ENCODE data around the gene ANP32B.
"Not testable (repeated sequence)": the region's sequence is repeated elsewhere in the genome, so short reads cannot be mapped to it uniquely, and the experiment has no call there.

Gene ANP32B

GRCh38 chr9:97994703-97995102 lies 11.6 kb downstream of the ANP32B start:
- DNase-seq, result no peak

- DNase-seq, result not testable (repeated sequence)
Measured at GRCh38 chr9:97996676-97997075, 13.5 kb downstream of the ANP32B start.

GRCh38 chr9:97997330-97998276 lies 14.5 kb downstream of the ANP32B start:
- DNase-seq, result no peak

- no peak for DNase-seq
Measured at GRCh38 chr9:98002808-98003207, 19.7 kb downstream of the ANP32B start.

- DNase-seq, result no peak
Measured at GRCh38 chr9:98006127-98006796, 23.1 kb downstream of the ANP32B start.

GRCh38 chr9:98007251-98007928 lies 24.2 kb downstream of the ANP32B start:
- DNase-seq, result no peak

GRCh38 chr9:98008764-98009163 lies 25.6 kb downstream of the ANP32B start:
- DNase-seq, result no peak

- no peak for DNase-seq
Measured at GRCh38 chr9:98009437-98009836, 26.3 kb downstream of the ANP32B start.

- no peak for DNase-seq
Measured at GRCh38 chr9:98009936-98010335, 26.8 kb downstream of the ANP32B start.

GRCh38 chr9:98010445-98010844 lies 27.3 kb downstream of the ANP32B start:
- DNase-seq, result peak; percentile 41

GRCh38 chr9:98011122-98011521 lies 28.0 kb downstream of the ANP32B start:
- no peak for DNase-seq

GRCh38 chr9:98016137-98016680 lies 33.1 kb downstream of the ANP32B start:
- DNase-seq, result no peak

GRCh38 chr9:98017306-98017705 lies 34.2 kb downstream of the ANP32B start:
- no peak for DNase-seq

GRCh38 chr9:98018347-98018746 lies 35.2 kb downstream of the ANP32B start:
- no peak for DNase-seq

GRCh38 chr9:98019098-98019497 lies 36.0 kb downstream of the ANP32B start:
- DNase-seq, result no peak

GRCh38 chr9:98019869-98020268 lies 36.7 kb downstream of the ANP32B start:
- DNase-seq, result not testable (repeated sequence)

- no peak for DNase-seq
Measured at GRCh38 chr9:98020476-98021145, 37.5 kb downstream of the ANP32B start.

GRCh38 chr9:98021306-98022040 lies 38.3 kb downstream of the ANP32B start:
- no peak for DNase-seq

GRCh38 chr9:98022447-98022846 lies 39.3 kb downstream of the ANP32B start:
- no peak for DNase-seq

GRCh38 chr9:98024702-98025101 lies 41.6 kb downstream of the ANP32B start:
- no peak for DNase-seq

- DNase-seq, result no peak
Measured at GRCh38 chr9:98031169-98031568, 48.0 kb downstream of the ANP32B start.

- no peak for DNase-seq
Measured at GRCh38 chr9:98031935-98032334, 48.8 kb downstream of the ANP32B start.
